ENCODE data around the gene DUSP16.
"Not testable (repeated sequence)": the region's sequence is repeated elsewhere in the genome, so short reads cannot be mapped to it uniquely, and the experiment has no call there.

DUSP16 gene

DNA sequence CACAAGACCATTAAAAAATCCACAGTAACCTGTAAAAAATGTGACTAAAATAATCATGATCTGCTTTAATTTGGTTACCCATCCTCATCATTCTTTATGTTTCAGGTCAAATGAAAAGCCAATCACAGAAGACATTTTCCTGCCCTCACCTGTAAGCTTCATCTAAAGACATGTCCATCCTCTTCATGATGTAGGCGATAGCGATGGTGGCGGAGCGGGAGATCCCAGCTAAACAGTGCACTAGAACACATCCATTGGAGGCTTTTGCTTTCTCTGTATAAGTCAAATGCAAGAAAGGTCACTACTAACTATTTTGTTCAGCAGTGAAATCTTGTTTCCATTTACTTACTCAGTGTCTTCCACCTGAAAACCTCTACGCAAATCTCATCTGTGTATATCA lies 82.6 kb downstream of the DUSP16 start:
- TF ChIP-seq, protein P1, sequence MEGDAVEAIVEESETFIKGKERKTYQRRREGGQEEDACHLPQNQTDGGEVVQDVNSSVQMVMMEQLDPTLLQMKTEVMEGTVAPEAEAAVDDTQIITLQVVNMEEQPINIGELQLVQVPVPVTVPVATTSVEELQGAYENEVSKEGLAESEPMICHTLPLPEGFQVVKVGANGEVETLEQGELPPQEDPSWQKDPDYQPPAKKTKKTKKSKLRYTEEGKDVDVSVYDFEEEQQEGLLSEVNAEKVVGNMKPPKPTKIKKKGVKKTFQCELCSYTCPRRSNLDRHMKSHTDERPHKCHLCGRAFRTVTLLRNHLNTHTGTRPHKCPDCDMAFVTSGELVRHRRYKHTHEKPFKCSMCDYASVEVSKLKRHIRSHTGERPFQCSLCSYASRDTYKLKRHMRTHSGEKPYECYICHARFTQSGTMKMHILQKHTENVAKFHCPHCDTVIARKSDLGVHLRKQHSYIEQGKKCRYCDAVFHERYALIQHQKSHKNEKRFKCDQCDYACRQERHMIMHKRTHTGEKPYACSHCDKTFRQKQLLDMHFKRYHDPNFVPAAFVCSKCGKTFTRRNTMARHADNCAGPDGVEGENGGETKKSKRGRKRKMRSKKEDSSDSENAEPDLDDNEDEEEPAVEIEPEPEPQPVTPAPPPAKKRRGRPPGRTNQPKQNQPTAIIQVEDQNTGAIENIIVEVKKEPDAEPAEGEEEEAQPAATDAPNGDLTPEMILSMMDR (IDR thresholded peaks at IDR 0.05; ENCODE audit: low read length, missing control alignments), result no peak
- H3K4me3 ChIP-seq (replicated peaks; ENCODE audit: low read depth, low read length), result no peak overlapping the region
- no peak for DNase-seq (ENCODE audit: low read depth)

DNA sequence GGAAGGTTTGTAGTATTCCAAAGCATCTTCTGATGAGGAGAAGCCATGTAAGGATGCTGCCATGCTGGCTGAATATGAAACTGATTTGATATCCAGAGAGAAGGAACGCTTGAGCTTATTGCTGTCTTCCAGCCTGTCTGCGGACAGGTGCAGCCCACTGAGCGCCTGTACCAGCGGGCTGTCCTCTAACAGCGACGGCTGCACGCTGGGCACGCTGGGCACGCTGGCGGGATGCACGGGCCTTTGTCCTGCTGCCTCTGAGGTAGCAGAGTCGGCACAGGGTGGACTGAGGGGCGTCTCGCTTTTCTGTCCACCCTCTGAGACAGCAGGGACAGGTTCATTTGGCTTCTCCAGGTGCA lies 85.2 kb downstream of the DUSP16 start:
- DNase-seq (ENCODE audit: low read depth), result no peak
- H3K4me3 ChIP-seq (replicated peaks; ENCODE audit: low read depth, low read length), result no peak overlapping the region
- TF ChIP-seq, protein P1 (IDR thresholded peaks at IDR 0.05; ENCODE audit: low read length, missing control alignments), result no peak

DNA sequence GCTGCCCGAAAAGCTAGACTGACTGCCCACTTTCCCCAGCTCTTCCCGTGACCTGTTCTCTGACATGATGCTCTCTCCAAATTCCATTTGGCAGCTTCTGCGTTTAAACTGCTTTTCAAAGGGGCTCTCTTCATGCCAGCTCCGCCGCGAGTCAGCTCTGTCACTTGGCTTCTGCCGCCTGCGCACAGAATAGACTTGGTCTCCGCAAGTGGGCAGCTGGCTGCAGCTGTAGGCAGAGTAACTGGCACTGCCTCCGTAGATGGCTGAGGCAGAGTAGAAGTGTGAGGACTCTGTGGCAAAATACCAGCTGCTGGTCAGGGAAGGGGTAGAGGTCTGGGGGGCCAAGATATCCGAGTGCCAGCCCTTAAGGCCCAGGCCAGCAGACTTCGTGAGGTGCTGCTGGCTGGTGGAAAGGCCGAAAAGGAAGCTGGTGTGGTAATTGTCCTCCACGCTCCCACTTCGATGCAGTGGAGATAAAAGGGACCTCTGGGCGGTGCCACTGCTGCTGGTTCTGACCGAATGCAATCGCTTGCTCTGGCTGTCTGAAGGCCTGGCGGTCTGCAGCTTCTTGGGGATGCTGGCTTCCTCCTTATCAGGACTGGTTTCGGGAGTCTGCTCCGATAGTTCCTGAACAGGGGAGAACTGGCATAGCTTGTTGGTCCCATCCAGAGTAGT lies 85.7 kb downstream of the DUSP16 start:
- H3K4me3 ChIP-seq (replicated peaks; ENCODE audit: low read depth, low read length), result no peak overlapping the region
- no peak for DNase-seq (ENCODE audit: low read depth)
- TF ChIP-seq, protein P1 (IDR thresholded peaks at IDR 0.05; ENCODE audit: low read length, missing control alignments), result no peak

DNA sequence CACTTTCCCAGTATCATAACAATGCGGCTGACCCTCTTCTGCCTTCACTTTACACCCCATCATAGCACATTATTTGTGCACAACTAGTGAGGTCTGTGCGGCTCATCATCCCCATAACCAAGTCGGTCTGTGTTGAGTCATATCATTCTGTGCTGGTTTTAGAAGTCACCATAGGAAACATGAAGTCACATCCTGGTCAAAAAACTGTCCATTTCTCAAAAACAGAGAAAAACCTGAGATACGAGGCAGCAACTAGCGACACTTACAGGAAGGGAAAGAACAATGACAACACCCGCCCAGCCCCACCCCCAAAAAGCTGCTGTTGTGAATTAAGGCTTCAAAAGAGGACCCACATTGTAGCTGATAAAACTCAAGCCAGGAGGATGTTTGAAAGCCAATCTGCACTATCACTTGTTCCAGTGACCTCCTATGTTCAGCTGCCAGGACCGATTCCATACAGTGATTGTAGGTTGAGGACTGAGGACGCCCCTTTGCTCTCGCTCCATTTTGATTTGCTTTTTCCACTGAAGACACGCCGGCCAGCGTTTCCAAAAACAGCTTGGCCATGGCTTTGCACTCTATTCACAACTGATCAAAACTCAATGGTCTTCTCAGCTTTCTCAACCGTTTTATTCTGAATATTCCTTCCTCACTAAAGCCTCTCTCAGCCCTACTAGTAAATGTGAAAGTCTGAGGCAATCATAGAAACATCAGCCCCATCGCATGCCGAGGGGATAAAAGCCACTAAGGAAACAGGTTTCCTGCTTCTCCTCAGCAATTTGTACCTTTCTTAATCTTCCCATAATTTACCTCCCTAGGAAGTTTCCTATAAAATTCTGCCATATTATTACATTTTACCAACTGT lies 87.5 kb downstream of the DUSP16 start:
- TF ChIP-seq, protein P1 (IDR thresholded peaks at IDR 0.05; ENCODE audit: low read length, missing control alignments), result no peak
- H3K4me3 ChIP-seq (replicated peaks; ENCODE audit: low read depth, low read length), result no peak overlapping the region
- DNase-seq (ENCODE audit: low read depth), result peak; percentile 42

DNA sequence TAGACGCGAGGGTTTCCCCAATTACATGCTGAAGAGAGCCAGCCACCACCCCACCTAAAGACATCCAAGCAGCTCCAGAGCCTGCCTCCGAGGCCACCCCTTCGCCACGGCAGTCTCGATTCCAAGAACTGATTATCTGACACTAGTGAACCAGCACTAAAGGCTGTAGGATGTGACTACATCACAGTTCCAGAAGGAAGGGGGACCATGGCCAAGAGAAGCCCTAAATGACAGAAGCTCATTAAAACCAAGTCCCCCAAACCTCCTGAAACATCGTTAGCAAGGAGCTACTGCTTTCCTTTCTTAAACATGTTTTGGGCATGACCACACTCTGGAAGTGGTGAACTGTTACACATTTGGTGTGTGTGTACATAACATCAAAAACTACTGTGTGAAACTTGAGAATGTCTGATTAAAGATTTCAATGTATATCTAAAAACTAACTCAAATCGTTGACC lies 88.2 kb downstream of the DUSP16 start:
- H3K4me3 ChIP-seq (replicated peaks; ENCODE audit: low read depth, low read length), result no peak overlapping the region
- TF ChIP-seq, protein P1 (IDR thresholded peaks at IDR 0.05; ENCODE audit: low read length, missing control alignments), result no peak
- DNase-seq (ENCODE audit: low read depth), result no peak

DNA sequence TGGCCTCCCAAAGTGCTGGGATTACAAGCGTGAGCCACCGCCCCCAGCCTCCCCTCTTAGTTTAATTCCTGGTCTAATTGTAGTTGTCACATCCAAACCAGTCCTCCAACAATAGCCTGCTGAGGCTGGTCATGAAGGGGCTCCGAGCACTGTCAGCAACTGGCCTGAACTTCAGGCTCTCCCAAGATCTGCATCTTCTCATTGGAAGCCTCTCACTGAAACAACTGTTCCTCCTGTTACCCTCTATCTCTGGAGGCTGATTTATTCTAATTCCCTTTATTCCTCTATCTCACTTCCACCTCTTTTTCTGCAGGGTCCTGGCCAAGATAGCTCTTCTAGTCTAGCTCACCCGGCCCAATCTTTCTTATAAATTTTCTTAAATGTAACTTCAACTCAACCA lies 89.4 kb downstream of the DUSP16 start:
- TF ChIP-seq, protein P1 (IDR thresholded peaks at IDR 0.05; ENCODE audit: low read length, missing control alignments), result no peak
- H3K4me3 ChIP-seq (replicated peaks; ENCODE audit: low read depth, low read length), result no peak overlapping the region
- DNase-seq (ENCODE audit: low read depth), result no peak

DNA sequence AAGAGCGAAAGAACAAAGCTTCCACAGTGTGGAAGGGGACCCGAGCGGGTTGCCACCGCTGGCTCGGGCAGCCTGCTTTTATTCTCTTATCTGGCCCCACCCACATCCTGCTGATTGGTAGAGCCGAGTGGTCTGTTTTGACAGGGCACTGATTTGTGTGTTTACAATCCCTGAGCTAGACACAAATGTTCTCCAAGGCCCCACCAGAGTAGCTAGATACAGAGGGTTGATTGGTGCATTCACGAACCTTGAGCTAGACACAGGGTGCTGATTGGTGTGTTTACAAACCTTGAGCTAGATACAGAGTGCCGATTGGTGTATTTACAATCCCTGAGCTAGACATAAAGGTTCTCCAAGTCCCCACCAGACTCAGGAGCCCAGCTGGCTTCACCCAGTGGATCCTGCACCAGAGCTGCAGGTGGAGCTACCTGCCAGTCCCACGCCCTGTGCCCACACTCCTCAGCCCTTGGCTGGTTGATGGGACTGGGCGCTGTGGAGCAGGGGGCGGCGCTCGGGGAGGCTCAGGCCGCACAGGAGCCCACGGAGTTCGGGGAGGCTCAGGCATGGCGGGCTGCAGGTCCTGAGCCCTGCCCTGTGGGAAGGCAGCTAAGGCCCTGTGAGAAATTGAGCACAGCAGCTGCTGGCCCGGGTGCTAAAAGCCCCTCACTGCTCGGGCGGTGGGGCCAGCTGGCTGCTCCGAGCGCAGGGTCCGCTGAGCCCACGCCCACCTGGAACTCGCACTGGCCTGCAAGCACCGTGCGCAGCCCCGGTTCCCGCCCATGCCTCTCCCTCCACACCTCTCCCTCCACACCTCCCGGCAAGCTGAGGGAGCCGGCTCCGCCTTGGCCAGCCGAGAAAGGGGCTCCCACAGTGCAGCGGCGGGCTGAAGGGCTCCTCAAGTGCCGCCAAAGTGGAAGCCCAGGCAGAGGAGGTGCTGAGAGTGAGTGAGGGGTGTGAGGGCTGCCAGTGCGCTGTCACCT lies 90.4 kb downstream of the DUSP16 start:
- DNase-seq (ENCODE audit: low read depth); H3K4me3 ChIP-seq (replicated peaks; ENCODE audit: low read depth, low read length): not testable (repeated sequence)

All from fibroblast of pulmonary artery (primary cell).